PC-3 (cell line): ENCODE measurements around the gene ADAM15.

Source experiments
- EZH2 ChIP-seq: fragments of 300-600 bp; sonication (generic); IDR thresholded peaks from one replicate; pipeline ENCODE4 v1.6.1; 2017; ENCODE audit warnings: antibody characterized with exemption, mild to moderate bottlenecking, low read length; ENCODE audit not compliant: unreplicated experiment
- TF ChIP-seq, protein P1 (sequence below): fragments of 300-600 bp; sonication (generic); conservative IDR thresholded peaks from 2 replicates; pipeline ENCODE4 v1.5.1; 2017; ENCODE audit warnings: antibody characterized with exemption, low read depth, mild to moderate bottlenecking, low read length

DNA sequence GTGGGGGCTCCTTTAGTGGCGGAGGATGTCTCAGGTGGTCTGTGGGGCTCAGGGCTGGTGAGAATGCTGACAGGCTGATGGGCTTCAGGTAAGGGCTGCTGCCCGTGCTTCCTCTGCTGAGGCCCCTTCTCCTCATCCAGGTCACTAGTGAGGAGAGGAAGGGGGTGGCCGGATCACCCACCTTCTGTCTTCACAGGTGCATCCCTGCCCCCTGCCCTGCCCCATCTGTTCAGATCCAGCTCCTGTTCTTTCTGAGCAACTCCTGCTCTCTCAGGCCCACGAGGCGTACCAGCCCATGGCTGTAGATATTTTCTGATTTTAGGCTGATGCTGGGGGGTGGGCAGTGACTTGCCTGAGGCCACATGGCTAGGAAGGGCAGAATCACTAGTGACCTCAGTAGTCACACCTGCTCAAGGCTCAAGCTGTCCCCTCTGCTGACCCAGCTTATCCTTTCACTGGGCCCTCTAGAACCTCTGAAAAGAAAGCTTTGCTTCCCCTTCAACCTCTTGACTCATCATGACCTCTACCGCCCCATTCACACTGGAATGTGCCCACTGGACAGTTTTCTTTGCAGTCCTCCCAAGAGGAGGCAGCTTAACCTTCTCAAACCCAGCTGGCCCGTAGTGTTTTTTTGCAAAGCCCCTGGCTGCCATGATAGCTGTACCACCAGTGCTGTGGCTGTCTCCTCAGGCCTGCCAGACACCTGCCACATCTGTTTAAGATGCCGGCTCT is 32.3 kb upstream of the ADAM15 start:
- TF ChIP-seq, protein P1, sequence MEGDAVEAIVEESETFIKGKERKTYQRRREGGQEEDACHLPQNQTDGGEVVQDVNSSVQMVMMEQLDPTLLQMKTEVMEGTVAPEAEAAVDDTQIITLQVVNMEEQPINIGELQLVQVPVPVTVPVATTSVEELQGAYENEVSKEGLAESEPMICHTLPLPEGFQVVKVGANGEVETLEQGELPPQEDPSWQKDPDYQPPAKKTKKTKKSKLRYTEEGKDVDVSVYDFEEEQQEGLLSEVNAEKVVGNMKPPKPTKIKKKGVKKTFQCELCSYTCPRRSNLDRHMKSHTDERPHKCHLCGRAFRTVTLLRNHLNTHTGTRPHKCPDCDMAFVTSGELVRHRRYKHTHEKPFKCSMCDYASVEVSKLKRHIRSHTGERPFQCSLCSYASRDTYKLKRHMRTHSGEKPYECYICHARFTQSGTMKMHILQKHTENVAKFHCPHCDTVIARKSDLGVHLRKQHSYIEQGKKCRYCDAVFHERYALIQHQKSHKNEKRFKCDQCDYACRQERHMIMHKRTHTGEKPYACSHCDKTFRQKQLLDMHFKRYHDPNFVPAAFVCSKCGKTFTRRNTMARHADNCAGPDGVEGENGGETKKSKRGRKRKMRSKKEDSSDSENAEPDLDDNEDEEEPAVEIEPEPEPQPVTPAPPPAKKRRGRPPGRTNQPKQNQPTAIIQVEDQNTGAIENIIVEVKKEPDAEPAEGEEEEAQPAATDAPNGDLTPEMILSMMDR, result no peak
- TF ChIP-seq EZH2, result no peak
